CD14-positive monocyte (primary cell): ENCODE measurements around the gene TMEFF1. TPM values are rescaled to one million over a fixed set of nuclear protein-coding genes. Genes with fewer than 3 reads are reported as not detected.

ENCODE experiments used
- DNase-seq, 3 donors: peaks; one replicate each; pipeline ENCODE4 v3.0.0-alpha.2; 2011 to 2022
- H2AFZ ChIP-seq: 2 replicates; pipeline ENCODE4 v1.6.0; 2012; ENCODE audit warnings: mild to moderate bottlenecking, low read depth, low read length, inconsistent platforms; ENCODE audit not compliant: insufficient read depth, poor library complexity, severe bottlenecking
- H3K27ac ChIP-seq, 2 donors: 1 replicate in 1 of 2; 2 replicates in 1 of 2; pipeline ENCODE4 v1.5.1; 2012 to 2013; ENCODE audit warnings: low read length in 2 of 2, control low read depth in 1 of 2, inconsistent platforms in 1 of 2, low read depth in 1 of 2, mild to moderate bottlenecking in 1 of 2
- H3K27me3 ChIP-seq, 2 donors: one replicate each; pipeline versions ENCODE4 v1.6.0 to v1.6.1; 2011 to 2013; ENCODE audit warnings: low read length in 2 of 2; ENCODE audit not compliant: control insufficient read depth in 2 of 2, insufficient read depth in 2 of 2
- H3K36me3 ChIP-seq, 2 donors: replicated peaks in 1 of 2; 1 replicate in 1 of 2; 2 replicates in 1 of 2; pipeline versions ENCODE4 v1.5.1 to v1.6.1; 2012 to 2013; ENCODE audit warnings: low read length in 2 of 2, control low read depth in 1 of 2, inconsistent platforms in 1 of 2, mild to moderate bottlenecking in 1 of 2; ENCODE audit not compliant: insufficient read depth in 2 of 2, control insufficient read depth in 1 of 2
- H3K4me1 ChIP-seq, 2 donors: 1 replicate in 1 of 2; 2 replicates in 1 of 2; pipeline versions ENCODE4 v1.5.1 to v1.6.1; 2012 to 2013; ENCODE audit warnings: low read length in 2 of 2, control low read depth in 1 of 2, inconsistent platforms in 1 of 2, mild to moderate bottlenecking in 1 of 2, moderate library complexity in 1 of 2; ENCODE audit not compliant: insufficient read depth in 2 of 2, control insufficient read depth in 1 of 2
- H3K4me2 ChIP-seq: replicated peaks from 2 replicates; pipeline ENCODE3; 2012; ENCODE audit warnings: low read length, moderate library complexity, mild to moderate bottlenecking; ENCODE audit not compliant: poor library complexity, severe bottlenecking; ENCODE audit errors: extremely low read depth
- H3K4me3 ChIP-seq, 3 experiments: fragments of 200-600 bp in 1 of 3; sonication (generic) in 1 of 3; replicated peaks in 1 of 3; 1 replicate in 2 of 3; 2 replicates in 1 of 3; pipeline ENCODE4 v1.5.1; 2011 to 2013; ENCODE audit warnings: low read length in 3 of 3, mild to moderate bottlenecking in 3 of 3, control low read depth in 2 of 3, low read depth in 2 of 3, inconsistent platforms in 1 of 3, moderate library complexity in 1 of 3
- H3K79me2 ChIP-seq: 2 replicates; pipeline ENCODE4 v1.6.0; 2012; ENCODE audit warnings: mild to moderate bottlenecking, control low read depth, inconsistent platforms, low read length, moderate library complexity; ENCODE audit not compliant: insufficient read depth
- H3K9ac ChIP-seq: 2 replicates; pipeline ENCODE4 v1.6.0; 2017; ENCODE audit warnings: low read length, mild to moderate bottlenecking; ENCODE audit not compliant: insufficient read depth, poor library complexity, severe bottlenecking
- H3K9me3 ChIP-seq, 2 donors: replicated peaks in 1 of 2; 1 replicate in 1 of 2; 2 replicates in 1 of 2; pipeline versions ENCODE4 v1.5.1 to v1.6.1; 2012 to 2013; ENCODE audit warnings: low read length in 2 of 2, control low read depth in 1 of 2; ENCODE audit not compliant: control insufficient read depth in 1 of 2, insufficient read depth in 1 of 2
- H4K20me1 ChIP-seq: 2 replicates; pipeline ENCODE4 v1.6.0; 2012; ENCODE audit warnings: mild to moderate bottlenecking, low read length, control low read depth, moderate library complexity; ENCODE audit not compliant: insufficient read depth
- H3K27ac Mint-ChIP-seq, 7 donors: one replicate each; pipeline ENCODE4 v1.8.0; 2020; ENCODE audit warnings: mild to moderate bottlenecking in 7 of 7, mixed read lengths in 7 of 7, moderate library complexity in 6 of 7, inconsistent platforms in 2 of 7
- H3K27me3 Mint-ChIP-seq, 3 donors: one replicate each; pipeline ENCODE4 v1.8.0; 2021 to 2022; ENCODE audit warnings: low read depth in 3 of 3, mild to moderate bottlenecking in 3 of 3, mixed read lengths in 3 of 3, moderate library complexity in 3 of 3, inconsistent platforms in 1 of 3
- H3K36me3 Mint-ChIP-seq, 2 donors: one replicate each; pipeline ENCODE4 v1.8.0; 2020; ENCODE audit warnings: mixed read lengths in 2 of 2, inconsistent platforms in 1 of 2, mild to moderate bottlenecking in 1 of 2
- H3K4me1 Mint-ChIP-seq: one replicate; pipeline ENCODE4 v1.8.0; 2020; ENCODE audit warnings: mild to moderate bottlenecking, mixed read lengths
- H3K4me3 Mint-ChIP-seq, 2 donors: one replicate each; pipeline ENCODE4 v1.8.0; 2020; ENCODE audit warnings: mild to moderate bottlenecking in 2 of 2, mixed read lengths in 2 of 2, moderate library complexity in 1 of 2
- H3K9me3 Mint-ChIP-seq, 7 donors: one replicate each; pipeline ENCODE4 v1.8.0; 2020 to 2022; ENCODE audit warnings: mixed read lengths in 7 of 7, mild to moderate bottlenecking in 6 of 7, moderate library complexity in 6 of 7, inconsistent platforms in 2 of 7
- WGBS: methylation state at CpG from one replicate; pipeline ENCODE4 v1.1.5; 2013; ENCODE audit warnings: missing lambda C conversion rate; ENCODE audit not compliant: insufficient coverage; 5-methylcytosine and 5-hydroxymethylcytosine counted together
- intact Hi-C, 2 donors: fragments of 100-400 bp; cut with micrococcal nuclease; formaldehyde crosslinking; loops; one replicate each; pipeline versions ENCODE4 v1.15.0 to v1.15.1; 2023
- polyA plus RNA-seq, 3 donors: library from polyadenylated mRNA; depleted of rRNA in 1 of 3; unstranded in 2 of 3; stranded (reverse) in 1 of 3; fragments of 300-500 nt in 2 of 3; fragments of >200 nt in 1 of 3; fragmentation: Illumina TruSeq in 2 of 3; gene quantifications; 1 replicate in 2 of 3; 2 replicates in 1 of 3; pipeline ENCODE4 v1.2.3, GENCODE V29; 2012 to 2021
- TF ChIP-seq, protein P1 (sequence below): fragments of 200-600 bp; IDR thresholded peaks from one replicate; pipeline ENCODE4 v1.8.0; 2022; ENCODE audit warnings: antibody characterized with exemption, mild to moderate bottlenecking

TMEFF1 gene
- polyA plus RNA-seq, 3 donors = not detected

DNA sequence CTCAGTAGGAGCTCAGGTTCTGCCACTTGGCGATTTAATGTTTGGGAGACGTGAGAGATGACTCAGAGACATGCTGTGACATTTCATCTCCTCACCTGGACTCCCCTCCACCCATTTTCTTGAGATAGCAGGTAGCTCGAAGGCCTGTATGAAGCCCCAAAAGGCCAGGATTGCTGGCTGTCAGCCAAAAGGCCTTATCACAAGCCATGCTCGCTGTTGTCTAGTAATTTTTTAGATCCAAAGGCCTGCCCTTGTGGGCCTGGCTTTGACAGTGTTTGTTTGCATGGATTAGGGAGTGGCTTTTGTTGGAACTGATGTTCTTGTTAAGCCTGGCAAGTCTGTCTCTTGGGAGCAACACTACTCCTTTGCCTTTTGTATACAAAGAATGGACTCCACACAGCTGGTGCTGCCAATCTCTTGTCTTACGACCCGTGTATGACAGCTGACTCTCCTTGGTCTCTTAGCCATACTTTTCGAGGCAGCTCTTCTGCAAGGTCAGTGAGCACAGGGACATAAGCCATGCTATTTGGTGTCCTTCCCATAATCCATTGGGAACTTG is 127.7 kb downstream of the TMEFF1 start:
- Mint-ChIP-seq H3K27ac (no peak overlapping the region), H3K4me3 (no peak overlapping the region), H3K36me3 (no peaks in the 10 kb centered on the region), H3K9me3 (peaks cover 0 to 4% (median 0%) of the 10 kb centered on the region in 7 donors), H3K27me3 (peaks cover 19 to 28% (median 28%) of the 10 kb centered on the region in 3 donors), H3K4me1 (peaks cover 12% of the 10 kb centered on the region)
- Histone ChIP-seq H3K27me3 (peaks cover 5 to 9% of the 10 kb centered on the region in 2 donors), H3K27ac (no peak overlapping the region), H3K4me2 (no peak overlapping the region), H3K9ac (no peak overlapping the region), H4K20me1 (no peaks in the 10 kb centered on the region), H3K9me3 (no peaks in the 10 kb centered on the region), H3K4me3 (no peak overlapping the region), H3K79me2 (no peaks in the 10 kb centered on the region), H3K4me1 (peaks cover 10% of the 10 kb centered on the region in 2 donors), H3K36me3 (no peaks in the 10 kb centered on the region), H2AFZ (no peak overlapping the region)
- no peak for DNase-seq
- 92% methylated on average over 7 of the region's 7 CpGs for WGBS
- intact Hi-C loops = loop anchor here in 1 of 2 donors (10.0 kb wide), 1 partner anchor 714 kb away; no protein-coding TSS in a partner anchor
- TF ChIP-seq, protein P1, sequence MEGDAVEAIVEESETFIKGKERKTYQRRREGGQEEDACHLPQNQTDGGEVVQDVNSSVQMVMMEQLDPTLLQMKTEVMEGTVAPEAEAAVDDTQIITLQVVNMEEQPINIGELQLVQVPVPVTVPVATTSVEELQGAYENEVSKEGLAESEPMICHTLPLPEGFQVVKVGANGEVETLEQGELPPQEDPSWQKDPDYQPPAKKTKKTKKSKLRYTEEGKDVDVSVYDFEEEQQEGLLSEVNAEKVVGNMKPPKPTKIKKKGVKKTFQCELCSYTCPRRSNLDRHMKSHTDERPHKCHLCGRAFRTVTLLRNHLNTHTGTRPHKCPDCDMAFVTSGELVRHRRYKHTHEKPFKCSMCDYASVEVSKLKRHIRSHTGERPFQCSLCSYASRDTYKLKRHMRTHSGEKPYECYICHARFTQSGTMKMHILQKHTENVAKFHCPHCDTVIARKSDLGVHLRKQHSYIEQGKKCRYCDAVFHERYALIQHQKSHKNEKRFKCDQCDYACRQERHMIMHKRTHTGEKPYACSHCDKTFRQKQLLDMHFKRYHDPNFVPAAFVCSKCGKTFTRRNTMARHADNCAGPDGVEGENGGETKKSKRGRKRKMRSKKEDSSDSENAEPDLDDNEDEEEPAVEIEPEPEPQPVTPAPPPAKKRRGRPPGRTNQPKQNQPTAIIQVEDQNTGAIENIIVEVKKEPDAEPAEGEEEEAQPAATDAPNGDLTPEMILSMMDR = no peak

DNA sequence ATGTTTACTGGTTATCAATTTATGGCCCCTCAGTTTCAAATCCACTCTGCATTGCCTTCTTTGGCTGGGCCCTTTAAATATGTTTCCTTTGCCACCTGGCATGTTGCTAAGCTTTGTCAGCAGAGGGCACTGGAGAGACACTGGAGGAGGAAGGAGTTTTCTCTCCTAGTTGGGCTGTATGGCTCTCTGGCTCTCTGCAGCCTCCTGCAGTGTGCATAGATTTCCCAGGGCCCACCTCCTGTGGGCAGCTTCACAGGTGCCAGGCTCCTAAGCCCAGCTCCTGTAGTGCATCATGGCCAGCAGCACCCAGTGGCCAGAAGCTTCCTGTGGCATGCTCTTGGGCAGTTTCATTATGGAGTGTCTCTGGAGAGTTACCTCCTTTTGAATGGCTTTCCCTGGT is 128.3 kb downstream of the TMEFF1 start:
- peaks cover 12% of the 10 kb centered on the region for H3K4me1 Mint-ChIP-seq
- Histone ChIP-seq H3K27me3 (peaks cover 5 to 9% of the 10 kb centered on the region in 2 donors), H3K4me3 (no peak overlapping the region), H3K36me3 (no peaks in the 10 kb centered on the region), H3K4me1 (peaks cover 10% of the 10 kb centered on the region in 2 donors), H3K27ac (no peak overlapping the region), H3K9ac (no peak overlapping the region), H3K9me3 (no peaks in the 10 kb centered on the region), H3K4me2 (no peak overlapping the region), H2AFZ (no peak overlapping the region), H3K79me2 (no peaks in the 10 kb centered on the region), H4K20me1 (no peaks in the 10 kb centered on the region)
- DNase-seq = peak; percentile 3 to 13 (median 12)
- no peak overlapping the region for H3K27ac Mint-ChIP-seq
- peaks cover 19 to 25% (median 24%) of the 10 kb centered on the region in 3 donors for H3K27me3 Mint-ChIP-seq
- H3K4me3 Mint-ChIP-seq = no peak overlapping the region
- TF ChIP-seq, protein P1 = peak; percentile 48
- intact Hi-C loops = loop anchor here in 1 of 2 donors (10.0 kb wide), 1 partner anchor 714 kb away; no protein-coding TSS in a partner anchor
- no peaks in the 10 kb centered on the region for H3K36me3 Mint-ChIP-seq
- H3K9me3 Mint-ChIP-seq = peaks cover 0 to 4% (median 0%) of the 10 kb centered on the region in 7 donors
